ENCODE data around the gene ARFGEF3. TPM values are rescaled to one million over a fixed set of nuclear protein-coding genes. Genes with fewer than 3 reads are reported as not detected.

Gene ARFGEF3
- total RNA-seq, 4 donors from 2014 or later = 8.9 to 12.0 (median 10.5) TPM

DNA sequence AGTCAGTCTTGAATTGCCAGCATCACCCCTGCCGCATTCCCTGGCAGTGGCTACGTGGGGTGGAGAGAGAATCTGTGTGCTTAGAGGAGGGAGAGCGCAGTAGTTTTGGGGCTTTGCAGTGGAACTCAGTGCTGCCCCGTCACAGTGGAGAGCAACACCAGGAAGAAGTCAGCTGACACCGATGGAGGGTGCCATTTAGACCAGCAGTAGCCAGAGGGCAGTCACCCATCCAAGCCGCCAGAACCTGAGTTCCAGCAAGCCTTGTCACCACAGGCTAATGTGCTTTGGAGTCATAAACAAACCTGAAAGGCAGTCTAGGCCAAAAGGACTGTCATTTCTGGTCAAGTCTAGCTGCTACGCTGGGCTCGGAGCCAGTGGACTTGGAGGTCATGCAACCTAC, 32.5 kb upstream of the ARFGEF3 start:
- no peak overlapping the region for H3K27ac ChIP-seq
- H3K27me3 ChIP-seq = no peaks in the 10 kb centered on the region
- H3K36me3 ChIP-seq = no peaks in the 10 kb centered on the region
- no peaks in the 10 kb centered on the region for H3K9me3 ChIP-seq
- H3K4me3 ChIP-seq = no peak overlapping the region
- DNase-seq = no peak
- no peaks in the 10 kb centered on the region for H3K4me1 ChIP-seq
- TF ChIP-seq, protein P1, sequence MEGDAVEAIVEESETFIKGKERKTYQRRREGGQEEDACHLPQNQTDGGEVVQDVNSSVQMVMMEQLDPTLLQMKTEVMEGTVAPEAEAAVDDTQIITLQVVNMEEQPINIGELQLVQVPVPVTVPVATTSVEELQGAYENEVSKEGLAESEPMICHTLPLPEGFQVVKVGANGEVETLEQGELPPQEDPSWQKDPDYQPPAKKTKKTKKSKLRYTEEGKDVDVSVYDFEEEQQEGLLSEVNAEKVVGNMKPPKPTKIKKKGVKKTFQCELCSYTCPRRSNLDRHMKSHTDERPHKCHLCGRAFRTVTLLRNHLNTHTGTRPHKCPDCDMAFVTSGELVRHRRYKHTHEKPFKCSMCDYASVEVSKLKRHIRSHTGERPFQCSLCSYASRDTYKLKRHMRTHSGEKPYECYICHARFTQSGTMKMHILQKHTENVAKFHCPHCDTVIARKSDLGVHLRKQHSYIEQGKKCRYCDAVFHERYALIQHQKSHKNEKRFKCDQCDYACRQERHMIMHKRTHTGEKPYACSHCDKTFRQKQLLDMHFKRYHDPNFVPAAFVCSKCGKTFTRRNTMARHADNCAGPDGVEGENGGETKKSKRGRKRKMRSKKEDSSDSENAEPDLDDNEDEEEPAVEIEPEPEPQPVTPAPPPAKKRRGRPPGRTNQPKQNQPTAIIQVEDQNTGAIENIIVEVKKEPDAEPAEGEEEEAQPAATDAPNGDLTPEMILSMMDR (IDR thresholded peaks at IDR 0.05) = peak in 1 of 6 experiments; percentile 9
- no peak for TF ChIP-seq POLR2A (IDR thresholded peaks at IDR 0.05)

DNA sequence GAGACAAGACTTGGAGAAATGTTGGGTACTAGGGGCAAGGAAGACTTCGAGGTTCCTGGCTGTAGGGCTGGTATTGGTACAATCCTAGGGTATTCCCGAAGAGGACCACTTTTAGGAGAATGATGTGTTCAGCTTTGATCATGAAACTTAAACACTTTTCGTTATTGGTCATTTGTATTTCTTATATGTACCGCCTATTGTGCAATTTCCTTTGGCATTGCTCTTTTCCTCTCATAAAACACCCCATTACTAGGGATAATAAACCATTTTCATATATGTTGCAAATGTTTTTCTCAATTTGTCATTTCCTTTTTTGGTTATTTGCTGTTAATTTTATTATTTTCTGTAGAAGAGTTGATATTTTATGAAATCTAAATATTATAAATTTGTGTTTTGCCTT, 18.9 kb upstream of the ARFGEF3 start:
- no peaks in the 10 kb centered on the region for H3K9me3 ChIP-seq
- no peak for DNase-seq
- H3K36me3 ChIP-seq = no peaks in the 10 kb centered on the region
- H3K4me3 ChIP-seq = no peak overlapping the region
- H3K27me3 ChIP-seq = no peaks in the 10 kb centered on the region
- H3K27ac ChIP-seq = no peak overlapping the region
- no peaks in the 10 kb centered on the region for H3K4me1 ChIP-seq
- no peak for TF ChIP-seq POLR2A (IDR thresholded peaks at IDR 0.05)
- TF ChIP-seq, protein P1 (IDR thresholded peaks at IDR 0.05) = no peak

DNA sequence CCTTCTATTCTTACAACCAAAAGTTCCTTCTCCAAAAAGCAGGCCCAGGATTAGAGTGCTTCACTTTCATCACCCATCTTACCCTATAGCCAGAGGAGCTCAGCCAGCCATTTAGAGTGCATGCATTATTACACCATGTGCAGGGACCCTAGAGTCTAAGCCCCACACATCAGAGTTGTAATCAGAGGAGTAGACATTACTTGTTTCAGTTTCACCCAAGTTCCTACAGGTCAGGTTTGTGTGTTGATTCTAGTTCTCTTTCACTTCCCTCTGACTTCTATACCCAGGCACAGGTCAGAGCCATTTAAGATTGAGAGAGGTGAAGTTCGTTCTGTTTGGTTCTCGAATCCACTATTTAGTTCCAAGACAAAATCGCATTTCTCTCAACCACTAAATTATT, 16.3 kb upstream of the ARFGEF3 start:
- no peaks in the 10 kb centered on the region for H3K36me3 ChIP-seq
- DNase-seq = no peak
- TF ChIP-seq POLR2A (IDR thresholded peaks at IDR 0.05) = no peak
- TF ChIP-seq, protein P1 (IDR thresholded peaks at IDR 0.05) = no peak
- no peaks in the 10 kb centered on the region for H3K4me1 ChIP-seq
- H3K9me3 ChIP-seq = no peaks in the 10 kb centered on the region
- no peak overlapping the region for H3K4me3 ChIP-seq
- H3K27me3 ChIP-seq = no peaks in the 10 kb centered on the region
- H3K27ac ChIP-seq = no peak overlapping the region

DNA sequence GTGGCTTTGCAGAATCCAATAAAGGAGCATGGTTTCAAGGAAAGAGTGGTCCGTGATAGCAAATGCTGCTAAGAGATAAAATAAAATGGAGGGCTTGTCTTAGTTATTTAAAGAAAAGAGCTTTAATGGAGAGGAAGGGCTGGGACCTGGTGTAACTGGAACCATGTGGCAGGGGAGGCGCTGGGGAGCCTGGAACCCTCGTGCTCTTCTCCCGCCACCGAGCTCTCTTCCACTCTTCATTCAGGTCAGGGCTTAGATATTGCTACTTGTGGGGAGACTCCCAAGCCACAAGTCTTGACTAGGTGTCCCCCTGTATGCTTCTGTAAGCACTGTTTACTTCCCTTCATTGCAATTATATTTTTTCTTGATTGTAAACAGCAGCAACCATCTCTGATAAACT, 15.2 kb upstream of the ARFGEF3 start:
- Histone ChIP-seq H3K9me3 (no peaks in the 10 kb centered on the region), H3K4me1 (no peaks in the 10 kb centered on the region), H3K27me3 (no peaks in the 10 kb centered on the region), H3K4me3 (no peak overlapping the region), H3K36me3 (no peaks in the 10 kb centered on the region), H3K27ac (no peak overlapping the region)
- no peak for TF ChIP-seq POLR2A (IDR thresholded peaks at IDR 0.05)
- TF ChIP-seq, protein P1 (IDR thresholded peaks at IDR 0.05) = no peak
- DNase-seq = no peak

DNA sequence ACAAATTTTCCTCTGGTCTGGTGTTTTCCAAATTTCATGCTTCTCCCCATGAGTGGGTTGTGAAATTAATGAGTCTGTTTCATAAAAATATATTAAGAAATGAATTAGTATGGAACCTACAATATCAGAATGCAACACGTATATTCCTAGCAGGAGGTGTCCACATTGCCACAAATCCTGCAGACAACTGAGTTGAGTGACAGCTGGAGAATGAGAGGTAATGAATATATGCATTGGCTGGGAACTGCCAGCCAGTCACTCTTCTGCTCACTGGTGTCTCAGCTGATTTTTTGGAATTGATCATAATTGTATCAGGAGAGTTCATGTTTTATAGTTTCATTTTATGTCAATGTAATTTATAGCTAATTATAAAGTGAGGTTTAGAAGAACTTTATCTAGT, 6.3 kb upstream of the ARFGEF3 start:
- Histone ChIP-seq H3K27me3 (no peaks in the 10 kb centered on the region), H3K9me3 (no peaks in the 10 kb centered on the region), H3K27ac (no peak overlapping the region), H3K4me1 (no peaks in the 10 kb centered on the region), H3K4me3 (no peak overlapping the region), H3K36me3 (no peaks in the 10 kb centered on the region)
- DNase-seq = no peak
- TF ChIP-seq POLR2A (IDR thresholded peaks at IDR 0.05) = no peak

DNA sequence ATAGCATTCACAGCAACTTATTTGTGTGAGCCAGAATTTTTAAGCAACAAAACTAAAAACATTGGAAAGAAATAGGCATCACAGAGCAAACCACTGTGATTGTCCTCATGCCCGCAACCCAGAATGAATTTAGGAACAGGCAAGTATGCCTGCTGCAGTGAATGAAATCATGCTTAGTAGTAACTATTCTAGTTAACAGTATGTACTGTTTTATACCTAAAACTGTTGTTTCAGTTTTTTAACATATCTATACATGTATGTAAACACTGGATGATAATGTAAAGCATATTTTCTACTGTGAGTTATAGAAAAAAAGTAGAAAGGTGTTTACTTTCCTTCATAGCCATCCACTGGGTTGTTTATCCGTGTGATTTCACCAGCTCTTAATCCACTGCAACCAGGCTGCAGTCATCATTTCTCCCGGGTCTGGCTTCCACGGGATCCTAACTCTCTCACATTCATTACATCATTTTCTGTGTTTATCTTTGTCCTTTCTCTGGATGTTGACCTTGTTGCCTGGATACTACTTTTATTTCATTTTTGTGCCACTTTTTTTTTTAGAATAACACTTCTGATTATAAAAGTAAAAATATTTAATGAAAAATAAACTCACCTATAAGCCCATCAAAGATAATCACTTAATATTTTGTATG, 3.6 kb upstream of the ARFGEF3 start:
- TF ChIP-seq POLR2A (IDR thresholded peaks at IDR 0.05) = no peak
- TF ChIP-seq, protein P1 (IDR thresholded peaks at IDR 0.05) = no peak
- Histone ChIP-seq H3K4me1 (peaks cover 0 to 14% (median 7%) of the 10 kb centered on the region in 4 donors), H3K27ac (no peak overlapping the region), H3K36me3 (no peaks in the 10 kb centered on the region), H3K9me3 (no peaks in the 10 kb centered on the region), H3K4me3 (no peak overlapping the region), H3K27me3 (no peaks in the 10 kb centered on the region)
- no peak for DNase-seq
